Spleen (tissue), 11 donors: ENCODE data around the gene JMJD1C. TPM values are rescaled to one million over a fixed set of nuclear protein-coding genes. Genes with fewer than 3 reads are reported as not detected.

Experiments
- DNase-seq: peaks from one replicate; pipeline ENCODE4 v3.0.0-alpha.2; 2020
- H3K27ac ChIP-seq, 8 donors: fragments of 200-600 bp; sonication (generic) in 7 of 8; 1 replicate in 4 of 8; 2 replicates in 4 of 8; pipeline versions ENCODE4 v1.5.0 to v1.8.0; 2016 to 2021; ENCODE audit warnings: inconsistent platforms in 4 of 8, mild to moderate bottlenecking in 4 of 8, moderate library complexity in 1 of 8
- H3K27me3 ChIP-seq, 7 donors: fragments of 200-600 bp; sonication (generic) in 6 of 7; replicated peaks in 1 of 7; 1 replicate in 4 of 7; 2 replicates in 3 of 7; pipeline versions ENCODE4 v1.5.0 to v1.8.0; 2016 to 2021; ENCODE audit warnings: inconsistent platforms in 3 of 7, mild to moderate bottlenecking in 1 of 7
- H3K36me3 ChIP-seq, 6 donors: fragments of 200-600 bp; sonication (generic) in 5 of 6; 1 replicate in 4 of 6; 2 replicates in 2 of 6; pipeline versions ENCODE4 v1.5.0 to v1.8.0; 2016 to 2021; ENCODE audit warnings: inconsistent platforms in 2 of 6
- H3K4me1 ChIP-seq, 6 donors: fragments of 200-600 bp; sonication (generic) in 5 of 6; 1 replicate in 3 of 6; 2 replicates in 3 of 6; pipeline versions ENCODE4 v1.5.0 to v1.8.0; 2016 to 2021; ENCODE audit warnings: inconsistent platforms in 3 of 6
- H3K4me3 ChIP-seq, 8 donors: fragments of 200-600 bp; sonication (generic) in 7 of 8; 1 replicate in 4 of 8; 2 replicates in 4 of 8; pipeline versions ENCODE4 v1.5.0 to v1.8.0; 2016 to 2021; ENCODE audit warnings: inconsistent platforms in 4 of 8, mild to moderate bottlenecking in 4 of 8, moderate library complexity in 2 of 8
- H3K9me3 ChIP-seq, 8 donors: fragments of 200-600 bp; sonication (generic) in 7 of 8; 1 replicate in 4 of 8; 2 replicates in 4 of 8; pipeline versions ENCODE4 v1.5.0 to v1.8.0; 2016 to 2021; ENCODE audit warnings: inconsistent platforms in 4 of 8
- CTCF ChIP-seq, 11 experiments: fragments of 200-600 bp in 7 of 11; fragments of 450-650 bp in 4 of 11; sonication (generic) in 4 of 11; IDR thresholded peaks in 8 of 11; conservative IDR thresholded peaks in 3 of 11; 1 replicate in 7 of 11; 2 replicates in 4 of 11; pipeline versions ENCODE4 v1.4.0 to v1.8.0; 2016 to 2021; ENCODE audit warnings: antibody characterized with exemption in 11 of 11, inconsistent platforms in 4 of 11, mild to moderate bottlenecking in 1 of 11
- POLR2A ChIP-seq, 3 donors: fragments of 450-650 bp; IDR thresholded peaks; one replicate each; pipeline ENCODE4 v1.5.1; 2017; ENCODE audit warnings: antibody characterized with exemption in 3 of 3, mild to moderate bottlenecking in 1 of 3
- POLR2AphosphoS5 ChIP-seq, 3 donors: sonication (generic); formaldehyde crosslinking; IDR thresholded peaks; one replicate each; pipeline ENCODE4 v1.5.1; 2017; ENCODE audit warnings: antibody characterized with exemption in 3 of 3
- WGBS, 5 donors: extraction: QIAGEN DNeasy Blood & Tissue Kit in 3 of 5; methylation state at CpG; one replicate each; pipeline versions ENCODE4 v1.1.5 to v1.1.7; 2013 to 2018; 5-methylcytosine and 5-hydroxymethylcytosine counted together
- intact Hi-C: fragments of 100-400 bp; cut with DNase I; formaldehyde crosslinking; loops from one replicate; pipeline ENCODE4 v1.15.0; 2023; ENCODE audit warnings: low total_unique reads
- microRNA-seq, 3 donors: library from miRNA; unstranded; fragments of <30 nt; microRNA quantifications; one replicate each; pipeline versions ENCODE4 to v1.1.0, GENCODE V29; 2019 to 2020
- polyA plus RNA-seq, 3 donors: library from polyadenylated mRNA; stranded (reverse); fragments of 200-250 nt; gene quantifications; one replicate each; pipeline ENCODE4 v1.2.1, GENCODE V29; 2013
- small RNA-seq, 4 donors: library from RNA; depleted of rRNA; stranded (forward); fragments of <200 nt; gene quantifications; one replicate each; pipeline ENCODE3, GENCODE V24; 2016
- total RNA-seq, 7 donors: library from RNA; depleted of rRNA in 3 of 7; stranded (reverse); fragments of >200 nt in 3 of 7; fragmentation: NEBNext Ultra II Directional in 4 of 7; extraction: Animal tissue kit (Norgen Biotek cat#: 25700) in 4 of 7; gene quantifications; one replicate each; pipeline versions ENCODE4 v1.1.0 to v1.2.1, GENCODE V29; 2016 to 2021
- donor health status: healthy with polysubstance abuse.
- donor health status: DM: no; HTN: no; CAD: no; lungs with moderate emphysema.
- donor health status: DM: no; HTN: no; CAD: no.
- donor health status: Bipolar disorder and iron deficiency.
- donor health status: healthy.
- donor health status: DM: no; HTN: no; CAD: no.
- donor health status: DM: yes; HTN: yes; CAD: no.

Gene JMJD1C
- total and polyA plus RNA-seq, 10 donors = 54.3 to 272 (median 137) TPM

DNA sequence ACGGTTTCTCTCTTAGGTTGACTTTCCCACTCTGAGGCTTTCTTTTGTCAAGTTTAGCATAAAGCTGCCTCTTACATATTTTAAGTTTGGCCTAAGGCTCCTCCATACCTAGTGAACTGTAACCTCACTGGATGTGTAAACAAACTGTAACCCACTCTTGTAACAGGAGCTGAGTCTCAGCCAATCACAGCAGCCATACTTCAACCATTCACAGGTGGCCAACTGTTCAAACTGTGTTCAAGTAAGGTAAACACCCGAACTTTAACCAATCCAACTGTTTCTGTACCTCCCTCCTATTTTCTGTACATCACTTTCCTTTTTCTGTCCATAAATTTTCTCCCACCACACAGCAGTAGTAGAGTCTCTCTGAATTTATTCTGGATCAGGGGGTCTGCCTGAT lies 340.3 kb downstream of the JMJD1C start:
- no peaks in the 10 kb centered on the region for H3K27me3 ChIP-seq
- intact Hi-C loops = no loop called here
- H3K4me1 ChIP-seq = no peaks in the 10 kb centered on the region
- no peak for DNase-seq
- 72 to 92% (median 85%) methylated on average over 2 of the region's 2 CpGs for WGBS, 5 donors
- no peaks in the 10 kb centered on the region for H3K9me3 ChIP-seq
- no peak overlapping the region for H3K4me3 ChIP-seq
- TF ChIP-seq POLR2A (IDR thresholded peaks at IDR 0.05) (no peak), CTCF (IDR thresholded peaks at IDR 0.05 in 8 of 11, conservative IDR thresholded peaks at IDR 0.05 in 3 of 11) (no peak), POLR2AphosphoS5 (IDR thresholded peaks at IDR 0.05) (no peak)
- no peak overlapping the region for H3K27ac ChIP-seq
- no peaks in the 10 kb centered on the region for H3K36me3 ChIP-seq

DNA sequence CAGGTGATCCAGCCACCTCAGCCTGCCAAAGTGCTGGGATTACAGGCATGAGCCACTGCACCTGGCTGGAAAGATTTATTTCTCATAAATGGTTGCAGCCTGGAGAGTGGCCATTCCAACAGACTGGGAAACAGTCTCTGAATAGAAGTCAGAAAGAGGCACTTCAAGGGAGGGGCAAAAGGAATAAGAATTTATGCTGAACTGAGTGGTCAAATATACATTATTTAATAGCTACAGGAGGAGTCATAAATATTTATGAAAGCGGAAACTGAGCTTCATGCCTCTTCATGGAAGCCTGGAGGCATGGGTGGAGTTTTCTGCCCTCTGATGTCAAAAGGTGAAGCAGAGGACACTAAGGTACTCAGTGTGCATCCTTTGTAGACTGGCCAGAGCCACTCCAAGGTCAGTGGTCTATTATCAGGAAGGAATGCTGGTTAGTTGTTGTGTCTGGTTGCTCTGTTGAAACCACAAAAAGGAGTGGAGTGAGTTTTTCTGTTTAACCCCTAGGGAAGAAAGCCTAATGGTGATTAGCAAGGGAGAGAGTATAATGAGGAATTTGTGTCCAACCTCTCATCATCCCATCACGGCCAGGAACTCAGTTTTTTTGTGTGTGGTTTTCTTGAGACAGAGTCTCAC lies 341.9 kb downstream of the JMJD1C start:
- Histone ChIP-seq H3K9me3 (no peaks in the 10 kb centered on the region), H3K36me3 (no peaks in the 10 kb centered on the region), H3K4me1 (no peaks in the 10 kb centered on the region), H3K4me3 (no peak overlapping the region), H3K27me3 (no peaks in the 10 kb centered on the region), H3K27ac (no peak overlapping the region)
- no peak for TF ChIP-seq CTCF (IDR thresholded peaks at IDR 0.05 in 8 of 11, conservative IDR thresholded peaks at IDR 0.05 in 3 of 11)
- TF ChIP-seq POLR2A (IDR thresholded peaks at IDR 0.05) = no peak
- TF ChIP-seq POLR2AphosphoS5 (IDR thresholded peaks at IDR 0.05) = no peak
- WGBS, 5 donors = 75 to 92% (median 86%) methylated on average over 2 of the region's 2 CpGs
- intact Hi-C loops = no loop called here
- DNase-seq = no peak

DNA sequence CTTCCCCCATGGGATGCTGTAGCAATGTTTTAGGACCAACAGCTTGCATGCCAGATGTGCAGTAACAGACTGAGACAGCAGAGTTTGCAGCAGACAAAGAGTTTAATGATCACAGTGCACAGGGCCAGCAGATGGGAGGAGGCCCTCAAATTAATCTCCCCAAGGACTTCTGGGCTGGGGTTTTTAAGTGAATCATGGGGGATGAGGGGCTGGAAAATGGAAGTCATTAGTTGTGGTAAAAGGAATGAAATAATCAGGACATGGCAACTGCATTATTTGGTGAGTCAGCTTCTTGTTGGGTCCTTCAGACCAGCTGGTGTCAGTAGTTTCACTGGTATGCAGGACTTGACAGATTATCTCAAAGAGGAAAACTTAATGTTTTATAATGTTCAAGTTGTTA lies 345.2 kb downstream of the JMJD1C start:
- DNase-seq = no peak
- no peaks in the 10 kb centered on the region for H3K9me3 ChIP-seq
- no peaks in the 10 kb centered on the region for H3K36me3 ChIP-seq
- no peaks in the 10 kb centered on the region for H3K4me1 ChIP-seq
- no peaks in the 10 kb centered on the region for H3K27me3 ChIP-seq
- TF ChIP-seq POLR2A (IDR thresholded peaks at IDR 0.05) (no peak), CTCF (IDR thresholded peaks at IDR 0.05 in 8 of 11, conservative IDR thresholded peaks at IDR 0.05 in 3 of 11) (no peak), POLR2AphosphoS5 (IDR thresholded peaks at IDR 0.05) (no peak)
- intact Hi-C loops = no loop called here
- no peak overlapping the region for H3K4me3 ChIP-seq
- peak overlapping the region in 2 of 8 donors; percentile 11 to 51 for H3K27ac ChIP-seq

GRCh38 chr10:63119041-63119440 lies 346.7 kb downstream of the JMJD1C start:
- Histone ChIP-seq H3K9me3 (no peaks in the 10 kb centered on the region), H3K27ac (no peak overlapping the region), H3K36me3 (no peaks in the 10 kb centered on the region), H3K27me3 (no peaks in the 10 kb centered on the region), H3K4me3 (no peak overlapping the region), H3K4me1 (peaks cover 0 to 7% (median 2%) of the 10 kb centered on the region in 6 donors)
- no peak for DNase-seq
- TF ChIP-seq CTCF (IDR thresholded peaks at IDR 0.05 in 8 of 11, conservative IDR thresholded peaks at IDR 0.05 in 3 of 11) = no peak
- TF ChIP-seq POLR2A (IDR thresholded peaks at IDR 0.05) = no peak
- no peak for TF ChIP-seq POLR2AphosphoS5 (IDR thresholded peaks at IDR 0.05)
- intact Hi-C loops = no loop called here

Small RNAs within 50 kb of the gene (microRNA-seq; reads per million reads assigned to microRNA genes)
- 60.2 to 75.5 (median 70.4) reads per million in 3 donors for gene MIR1296

Small RNAs within 50 kb of the gene (small RNA-seq; reads per million reads assigned to genes)
- 0 reads per million in 4 donors for gene AC022022.1
- 0 to 0.83 (median 0.09) reads per million in 4 donors for gene MIR1296

Other genes starting within 250 kb of the JMJD1C start
- gene REEP3, start 55.4 kb upstream of the JMJD1C start, total RNA-seq = 10 to 100 TPM; 17.1 to 46.5 (median 29.1) TPM
- gene REEP3, start 55.4 kb upstream of the JMJD1C start, polyA plus RNA-seq = 1 to 10 TPM; 4.0 to 5.5 (median 5.2) TPM